A673 (cell line): Measurements from ENCODE around the gene RGS6. TPM values are rescaled to one million over a fixed set of nuclear protein-coding genes. Genes with fewer than 3 reads are reported as not detected.

Source experiments
- BruUV-seq: library from RNA; stranded (reverse); fragments of 400-500 nt; replicated peaks from 2 replicates; lab custom pipeline; 2021; lab: Mats Ljungman, UMichigan
- CTCF ChIA-PET: fragments of 300-600 bp; sonication (Branson Sonifier 250); formaldehyde crosslinking; loops from one replicate; lab custom pipeline; 2022; ENCODE audit warnings: antibody characterized with exemption; lab: Charles Lee
- POLR2A ChIA-PET: fragments of 300-600 bp; sonication (Branson Sonifier 250); formaldehyde crosslinking; loops from one replicate; lab custom pipeline; 2022; ENCODE audit warnings: antibody characterized with exemption; ENCODE audit not compliant: low non-redundant PET; lab: Charles Lee
- DNase-seq: peaks from one replicate; pipeline ENCODE4 v3.0.0-alpha.2; 2015; ENCODE audit warnings: low spot score
- H3K27ac ChIP-seq: fragments of 200-600 bp; sonication (generic); 2 replicates; pipeline ENCODE4 v1.5.1; 2016; ENCODE audit warnings: mixed run types, low read depth, mild to moderate bottlenecking, mixed read lengths, antibody characterized with exemption, low read length; ENCODE audit not compliant: poor library complexity, severe bottlenecking
- H3K27me3 ChIP-seq: fragments of 200-600 bp; sonication (generic); replicated peaks from 2 replicates; pipeline ENCODE4 v1.6.1; 2017; ENCODE audit warnings: mixed run types, low read depth, mild to moderate bottlenecking, mixed read lengths, antibody characterized with exemption, low read length; ENCODE audit not compliant: insufficient read depth, poor library complexity
- H3K36me3 ChIP-seq: fragments of 200-600 bp; sonication (generic); 2 replicates; pipeline ENCODE4 v1.6.1; 2016; ENCODE audit warnings: mixed run types, mild to moderate bottlenecking, mixed read lengths, antibody characterized with exemption, low read length; ENCODE audit not compliant: insufficient read depth, poor library complexity, severe bottlenecking
- H3K4me1 ChIP-seq: fragments of 200-600 bp; sonication (generic); 2 replicates; pipeline ENCODE4 v1.6.1; 2017; ENCODE audit warnings: mixed run types, mild to moderate bottlenecking, mixed read lengths, antibody characterized with exemption, low read length; ENCODE audit not compliant: insufficient read depth, poor library complexity, severe bottlenecking
- H3K4me3 ChIP-seq: fragments of 200-600 bp; sonication (generic); 2 replicates; pipeline ENCODE4 v1.5.1; 2016; ENCODE audit warnings: low read depth, mixed run types, mild to moderate bottlenecking, mixed read lengths, low read length; ENCODE audit not compliant: poor library complexity, severe bottlenecking
- H3K9me3 ChIP-seq: fragments of 200-600 bp; sonication (generic); 2 replicates; pipeline ENCODE4 v1.6.1; 2016; ENCODE audit warnings: mixed run types, low read depth, mild to moderate bottlenecking, mixed read lengths, antibody characterized with exemption, low read length; ENCODE audit not compliant: poor library complexity, severe bottlenecking
- EZH2 ChIP-seq: fragments of 200-600 bp; sonication (generic); IDR thresholded peaks from 2 replicates; pipeline ENCODE4 v1.6.1; 2017; ENCODE audit warnings: borderline replicate concordance, low read depth, mild to moderate bottlenecking, mixed read lengths, antibody characterized with exemption, low read length; ENCODE audit not compliant: poor library complexity, severe bottlenecking
- intact Hi-C: fragments of 100-400 bp; cut with micrococcal nuclease; formaldehyde crosslinking; loops from one replicate; pipeline ENCODE4 v1.10.0; 2022; ENCODE audit not compliant: unreplicated experiment
- total RNA-seq: library from RNA; stranded (reverse); gene quantifications from 2 replicates; pipeline ENCODE4 v1.2.3, GENCODE V29; 2021
- TF ChIP-seq, protein P1 (sequence below): fragments of 300-800, 200-600 bp; sonication (generic); conservative IDR thresholded peaks from 2 replicates; pipeline ENCODE4 v1.5.1; 2017; ENCODE audit warnings: low read depth, mild to moderate bottlenecking, antibody characterized with exemption, low read length, moderate library complexity, mixed read lengths

The RGS6 gene
- total RNA-seq, 1 experiment from 2014 or later: not detected

- Histone ChIP-seq H3K36me3 (no peaks in the 10 kb centered on the region), H3K27ac (no peak overlapping the region), H3K9me3 (peaks cover 4% of the 10 kb centered on the region), H3K27me3 (no peaks in the 10 kb centered on the region), H3K4me3 (no peak overlapping the region), H3K4me1 (no peaks in the 10 kb centered on the region)
- CTCF ChIA-PET: no interaction called here
- BruUV-seq: no TSS peak
- intact Hi-C loops: no loop called here
- no peak for DNase-seq
- POLR2A ChIA-PET: no interaction called here
- TF ChIP-seq, protein P1, sequence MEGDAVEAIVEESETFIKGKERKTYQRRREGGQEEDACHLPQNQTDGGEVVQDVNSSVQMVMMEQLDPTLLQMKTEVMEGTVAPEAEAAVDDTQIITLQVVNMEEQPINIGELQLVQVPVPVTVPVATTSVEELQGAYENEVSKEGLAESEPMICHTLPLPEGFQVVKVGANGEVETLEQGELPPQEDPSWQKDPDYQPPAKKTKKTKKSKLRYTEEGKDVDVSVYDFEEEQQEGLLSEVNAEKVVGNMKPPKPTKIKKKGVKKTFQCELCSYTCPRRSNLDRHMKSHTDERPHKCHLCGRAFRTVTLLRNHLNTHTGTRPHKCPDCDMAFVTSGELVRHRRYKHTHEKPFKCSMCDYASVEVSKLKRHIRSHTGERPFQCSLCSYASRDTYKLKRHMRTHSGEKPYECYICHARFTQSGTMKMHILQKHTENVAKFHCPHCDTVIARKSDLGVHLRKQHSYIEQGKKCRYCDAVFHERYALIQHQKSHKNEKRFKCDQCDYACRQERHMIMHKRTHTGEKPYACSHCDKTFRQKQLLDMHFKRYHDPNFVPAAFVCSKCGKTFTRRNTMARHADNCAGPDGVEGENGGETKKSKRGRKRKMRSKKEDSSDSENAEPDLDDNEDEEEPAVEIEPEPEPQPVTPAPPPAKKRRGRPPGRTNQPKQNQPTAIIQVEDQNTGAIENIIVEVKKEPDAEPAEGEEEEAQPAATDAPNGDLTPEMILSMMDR: no peak
- TF ChIP-seq EZH2: no peak
Measured at GRCh38 chr14:72528863-72529175, 596.6 kb downstream of the RGS6 start.

DNA sequence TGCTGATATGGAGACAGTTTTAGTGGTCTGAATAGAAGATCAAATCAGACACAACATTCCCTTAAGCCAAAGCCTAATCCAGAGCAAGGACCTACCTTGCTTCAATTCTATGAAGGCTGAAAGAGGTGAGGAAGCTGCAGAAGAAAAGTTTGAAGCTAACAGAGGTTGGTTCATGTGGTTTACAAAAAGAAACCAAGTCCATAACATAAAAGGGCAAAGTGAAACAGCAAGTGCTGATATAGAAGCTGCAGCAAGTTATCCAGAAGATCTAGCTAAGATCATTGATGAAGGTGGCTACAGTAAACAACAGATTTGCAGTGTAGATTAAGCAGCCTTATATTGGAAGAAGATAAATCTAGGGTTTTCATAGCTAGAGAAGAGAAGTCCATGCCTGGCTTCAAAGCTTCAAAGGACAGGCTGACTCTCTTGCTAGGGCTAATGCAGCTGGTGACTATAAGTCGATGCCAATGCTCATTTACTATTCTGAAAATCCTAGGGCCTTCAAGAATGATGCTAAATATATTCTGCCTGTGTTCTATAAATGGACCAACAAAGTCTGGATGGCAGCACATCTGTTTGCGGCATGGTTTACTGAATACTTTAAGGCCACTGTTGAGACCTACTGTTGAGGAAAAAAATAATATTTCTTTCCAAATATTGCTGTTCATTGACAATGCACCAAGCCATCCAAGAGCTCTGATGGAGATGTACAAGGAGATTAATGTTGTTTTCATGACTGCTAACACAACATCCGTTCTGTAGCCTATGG is 600.6 kb downstream of the RGS6 start:
- Histone ChIP-seq H3K4me1 (no peaks in the 10 kb centered on the region), H3K9me3 (peaks cover 4% of the 10 kb centered on the region), H3K27ac (no peak overlapping the region), H3K4me3 (no peak overlapping the region), H3K36me3 (no peaks in the 10 kb centered on the region), H3K27me3 (no peaks in the 10 kb centered on the region)
- intact Hi-C loops: no loop called here
- no peak for DNase-seq
- POLR2A ChIA-PET: no interaction called here
- BruUV-seq: no TSS peak
- CTCF ChIA-PET: no interaction called here
- TF ChIP-seq EZH2: no peak
- TF ChIP-seq, protein P1: no peak

GRCh38 chr14:72535485-72535884 is 603.3 kb downstream of the RGS6 start:
- Histone ChIP-seq H3K27me3 (no peaks in the 10 kb centered on the region), H3K9me3 (peaks cover 4% of the 10 kb centered on the region), H3K4me1 (no peaks in the 10 kb centered on the region), H3K4me3 (no peak overlapping the region), H3K36me3 (no peaks in the 10 kb centered on the region), H3K27ac (no peak overlapping the region)
- TF ChIP-seq EZH2: no peak
- TF ChIP-seq, protein P1: no peak
- no TSS peak for BruUV-seq
- no peak for DNase-seq
- CTCF ChIA-PET: no interaction called here
- POLR2A ChIA-PET: no interaction called here
- intact Hi-C loops: no loop called here
